Heart right ventricle (tissue), 16 donors: ENCODE results near the gene DUSP1. TPM values are rescaled to one million over a fixed set of nuclear protein-coding genes. Genes with fewer than 3 reads are reported as not detected.
A peak's percentile ranks its signal among the peaks of the same experiment; 100 is the strongest.

Source experiments
- ATAC-seq, 8 donors: fragments of 200-7000 bp; cut with Tn5 transposase; one replicate each; pipeline ENCODE4 v1.9.1; 2020; ENCODE audit warnings: mild to moderate bottlenecking in 8 of 8, moderate library complexity in 8 of 8, moderate number of reproducible peaks in 1 of 8
- DNase-seq, 2 donors: peaks; one replicate each; pipeline ENCODE4 v3.0.0-alpha.2; 2020
- H3K27ac ChIP-seq, 10 donors: fragments of 200-600 bp; sonication (generic) in 2 of 10; one replicate each; pipeline versions ENCODE4 v1.5.0 to v1.8.0; 2020 to 2022; ENCODE audit warnings: mild to moderate bottlenecking in 3 of 10
- H3K27me3 ChIP-seq, 7 donors: fragments of 200-600 bp; one replicate each; pipeline ENCODE4 v1.8.0; 2021 to 2022; ENCODE audit warnings: mild to moderate bottlenecking in 2 of 7
- H3K36me3 ChIP-seq, 9 donors: fragments of 200-600 bp; sonication (generic) in 1 of 9; one replicate each; pipeline versions ENCODE4 v1.5.0 to v1.8.0; 2020 to 2022; ENCODE audit warnings: mild to moderate bottlenecking in 2 of 9
- H3K4me1 ChIP-seq, 9 donors: fragments of 200-600 bp; sonication (generic) in 1 of 9; one replicate each; pipeline versions ENCODE4 v1.5.0 to v1.8.0; 2020 to 2022; ENCODE audit warnings: mild to moderate bottlenecking in 4 of 9
- H3K4me3 ChIP-seq, 10 donors: fragments of 200-600 bp; sonication (generic) in 2 of 10; one replicate each; pipeline versions ENCODE4 v1.5.0 to v1.8.0; 2020 to 2022; ENCODE audit warnings: mild to moderate bottlenecking in 7 of 10, moderate library complexity in 2 of 10
- H3K9me3 ChIP-seq, 11 donors: fragments of 200-600 bp in 10 of 11; sonication (generic) in 2 of 11; one replicate each; pipeline versions ENCODE4 v1.5.0 to v1.8.0; 2013 to 2022; ENCODE audit warnings: mild to moderate bottlenecking in 2 of 11, control low read depth in 1 of 11, moderate library complexity in 1 of 11
- WGBS, 2 donors: extraction: QIAGEN DNeasy Blood & Tissue Kit; methylation state at CpG; one replicate each; pipeline ENCODE4 v1.1.7; 2013; ENCODE audit warnings: inconsistent platforms in 1 of 2; 5-methylcytosine and 5-hydroxymethylcytosine counted together
- intact Hi-C, 10 donors: fragments of 100-400 bp; cut with DNase I; formaldehyde crosslinking; loops; one replicate each; pipeline versions ENCODE4 v1.11.1 to v1.14.2; 2022
- polyA plus RNA-seq, 2 donors: library from polyadenylated mRNA; stranded (reverse); fragments of 200-250 nt; gene quantifications; one replicate each; pipeline ENCODE4 v1.2.3, GENCODE V29; 2013
- total RNA-seq, 10 donors: library from RNA; stranded (reverse); fragmentation: NEBNext Ultra II Directional in 3 of 10; extraction: Animal tissue kit (Norgen Biotek cat#: 25700) in 3 of 10; gene quantifications; one replicate each; pipeline versions ENCODE4 v1.2.1 to v1.2.4, GENCODE V29; 2021 to 2023
- TF ChIP-seq, protein P1 (sequence below), 9 donors: fragments of 200-600 bp; sonication (generic) in 2 of 9; IDR thresholded peaks; one replicate each; pipeline versions ENCODE4 v1.5.0 to v1.8.0; 2021 to 2022; ENCODE audit warnings: antibody characterized with exemption in 9 of 9, mild to moderate bottlenecking in 5 of 9, moderate library complexity in 1 of 9
- donor health status: Arrhythmogenic right ventricular cardiomyopathy.
- donor health status: ischemic (EF 13 %, LVEDD 7.1; RV severe dilation, severe dysfunction).
- donor health status: healthy with polysubstance abuse.
- donor health status: DM: no; HTN: yes; CAD: no.
- donor health status: DM: no; HTN: no; CAD: no.
- donor health status: ischemic (EF 25% LVEDD 6.9; RV normal size, moderate dysfunction).
- donor health status: ischemic (EF 25% LVEDD 5.7; RV mildly dilated, moderate dysfunction).
- donor health status: healthy.
- donor health status: DM: yes; HTN: yes; CAD: no.
- donor health status: Ischemic cardiomyopathy.
- donor health status: ischemic (EF 35%, LVEDD 5.7; RV mildly dilated, moderate dysfunction).
- donor health status: nonischemic (EF 11% LVEDD 7.7; RV severe dilation, severe dysfunction).
- donor health status: DM: yes; HTN: yes; CAD: no.
- donor health status: PGD.
- donor health status: ischemic (EF 29% LVEDD 5.4; RV normal size, mild dysfunction).
- donor health status: nonischemic (EF 23%, LVEDD 6.1; RV moderate dilation, normal function).

The DUSP1 gene
- total and polyA plus RNA-seq, 12 donors, result 33.3 to 215 (median 125) TPM

DNA sequence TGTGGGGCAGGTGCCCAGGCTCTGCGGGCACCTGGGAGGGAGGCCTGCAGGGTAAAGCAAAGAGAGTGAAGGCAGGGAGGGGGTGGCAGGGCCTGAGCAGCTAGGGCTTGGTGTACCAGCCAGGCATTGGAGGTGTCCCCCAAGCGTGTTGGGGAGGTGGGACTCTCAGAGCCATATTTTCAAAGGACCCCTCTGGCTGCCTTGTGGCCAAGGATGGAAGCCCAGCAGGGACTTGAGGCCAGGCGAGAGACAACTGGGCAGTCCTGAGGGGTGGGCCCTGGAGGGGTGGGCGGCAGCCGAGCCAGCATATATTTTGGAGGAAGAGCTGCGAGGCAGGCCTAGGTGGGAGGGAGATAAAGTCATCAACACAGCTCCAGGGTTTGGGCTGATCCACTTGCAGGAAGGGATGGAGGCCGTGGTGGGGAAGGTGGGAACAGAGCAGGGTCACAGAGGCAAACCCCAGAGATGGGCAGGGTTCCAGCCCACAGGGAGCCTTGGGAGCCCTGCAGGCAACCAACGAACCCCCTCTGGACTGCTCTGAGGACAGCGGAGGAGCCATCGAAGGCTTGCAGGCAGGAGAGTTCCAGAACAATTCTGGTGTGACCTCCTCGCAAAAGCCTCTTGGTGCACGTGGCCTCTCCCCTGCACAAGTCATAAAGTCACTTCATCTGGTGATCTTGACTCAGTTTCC lies 35.7 kb downstream of the DUSP1 start:
- WGBS, 2 donors, result 96% methylated on average over 12 of the region's 12 CpGs
- peaks cover 18 to 35% (median 29%) of the 10 kb centered on the region in 9 donors for H3K4me1 ChIP-seq
- no peaks in the 10 kb centered on the region for H3K27me3 ChIP-seq
- no peak for DNase-seq
- ATAC-seq, result no peak
- no peaks in the 10 kb centered on the region for H3K36me3 ChIP-seq
- TF ChIP-seq, protein P1, sequence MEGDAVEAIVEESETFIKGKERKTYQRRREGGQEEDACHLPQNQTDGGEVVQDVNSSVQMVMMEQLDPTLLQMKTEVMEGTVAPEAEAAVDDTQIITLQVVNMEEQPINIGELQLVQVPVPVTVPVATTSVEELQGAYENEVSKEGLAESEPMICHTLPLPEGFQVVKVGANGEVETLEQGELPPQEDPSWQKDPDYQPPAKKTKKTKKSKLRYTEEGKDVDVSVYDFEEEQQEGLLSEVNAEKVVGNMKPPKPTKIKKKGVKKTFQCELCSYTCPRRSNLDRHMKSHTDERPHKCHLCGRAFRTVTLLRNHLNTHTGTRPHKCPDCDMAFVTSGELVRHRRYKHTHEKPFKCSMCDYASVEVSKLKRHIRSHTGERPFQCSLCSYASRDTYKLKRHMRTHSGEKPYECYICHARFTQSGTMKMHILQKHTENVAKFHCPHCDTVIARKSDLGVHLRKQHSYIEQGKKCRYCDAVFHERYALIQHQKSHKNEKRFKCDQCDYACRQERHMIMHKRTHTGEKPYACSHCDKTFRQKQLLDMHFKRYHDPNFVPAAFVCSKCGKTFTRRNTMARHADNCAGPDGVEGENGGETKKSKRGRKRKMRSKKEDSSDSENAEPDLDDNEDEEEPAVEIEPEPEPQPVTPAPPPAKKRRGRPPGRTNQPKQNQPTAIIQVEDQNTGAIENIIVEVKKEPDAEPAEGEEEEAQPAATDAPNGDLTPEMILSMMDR (IDR thresholded peaks at IDR 0.05), result no peak
- H3K9me3 ChIP-seq, result no peaks in the 10 kb centered on the region
- intact Hi-C loops, result no loop called here
- H3K27ac ChIP-seq, result peak overlapping the region in 7 of 10 donors; percentile 91 to 98 (median 94)
- no peak overlapping the region for H3K4me3 ChIP-seq

DNA sequence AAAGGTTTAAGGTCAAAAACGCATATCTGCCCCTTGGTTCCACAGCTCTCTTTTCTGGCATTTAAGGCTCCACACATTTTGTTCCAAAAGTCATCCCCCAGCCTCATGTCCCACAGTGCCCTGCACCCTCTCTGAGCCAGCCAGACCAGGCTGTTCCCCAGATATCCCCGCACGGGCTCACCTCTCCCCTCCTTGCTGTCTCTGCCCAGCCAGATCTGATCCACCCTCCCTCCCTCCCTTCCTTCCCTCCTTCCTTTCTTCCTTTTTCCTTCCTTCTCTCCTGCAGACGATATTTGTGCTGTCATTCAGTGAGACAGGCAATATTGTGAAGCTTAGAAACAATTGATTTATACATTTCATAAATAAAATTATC lies 37.0 kb downstream of the DUSP1 start:
- TF ChIP-seq, protein P1 (IDR thresholded peaks at IDR 0.05), result no peak
- no peaks in the 10 kb centered on the region for H3K36me3 ChIP-seq
- intact Hi-C loops, result loop anchor here in 2 of 10 donors (5.0 kb wide), 1 partner anchor 33 kb away; no protein-coding TSS in a partner anchor
- H3K4me3 ChIP-seq, result peak overlapping the region in 1 of 10 donors; percentile 2
- H3K4me1 ChIP-seq, result peaks cover 18 to 35% (median 27%) of the 10 kb centered on the region in 9 donors
- ATAC-seq, result peak; percentile 2 to 47 (median 36)
- WGBS, 2 donors, result 24 to 31% methylated on average over 4 of the region's 4 CpGs
- peak overlapping the region; percentile 82 to 99 (median 94) for H3K27ac ChIP-seq
- no peak for DNase-seq
- no peaks in the 10 kb centered on the region for H3K27me3 ChIP-seq
- no peaks in the 10 kb centered on the region for H3K9me3 ChIP-seq

- WGBS, 2 donors, result 28 to 29% methylated on average over 17 of the region's 17 CpGs
- TF ChIP-seq, protein P1 (IDR thresholded peaks at IDR 0.05), result peak in 1 of 9 donors; percentile 21
- Histone ChIP-seq H3K27ac (peak overlapping the region; percentile 82 to 99 (median 94)), H3K36me3 (no peaks in the 10 kb centered on the region), H3K4me1 (peaks cover 18 to 35% (median 27%) of the 10 kb centered on the region in 9 donors), H3K27me3 (no peaks in the 10 kb centered on the region), H3K4me3 (peak overlapping the region in 4 of 10 donors; percentile 2 to 17 (median 6)), H3K9me3 (no peaks in the 10 kb centered on the region)
- intact Hi-C loops, result loop anchor here in 2 of 10 donors (5.0 kb wide), 1 partner anchor 34 kb away; no protein-coding TSS in a partner anchor
- ATAC-seq (peak; percentile 86 to 96 (median 93)), DNase-seq (peak; percentile 79 to 90)
Measured at GRCh38 chr5:172733131-172733973, 37.6 kb downstream of the DUSP1 start.

DNA sequence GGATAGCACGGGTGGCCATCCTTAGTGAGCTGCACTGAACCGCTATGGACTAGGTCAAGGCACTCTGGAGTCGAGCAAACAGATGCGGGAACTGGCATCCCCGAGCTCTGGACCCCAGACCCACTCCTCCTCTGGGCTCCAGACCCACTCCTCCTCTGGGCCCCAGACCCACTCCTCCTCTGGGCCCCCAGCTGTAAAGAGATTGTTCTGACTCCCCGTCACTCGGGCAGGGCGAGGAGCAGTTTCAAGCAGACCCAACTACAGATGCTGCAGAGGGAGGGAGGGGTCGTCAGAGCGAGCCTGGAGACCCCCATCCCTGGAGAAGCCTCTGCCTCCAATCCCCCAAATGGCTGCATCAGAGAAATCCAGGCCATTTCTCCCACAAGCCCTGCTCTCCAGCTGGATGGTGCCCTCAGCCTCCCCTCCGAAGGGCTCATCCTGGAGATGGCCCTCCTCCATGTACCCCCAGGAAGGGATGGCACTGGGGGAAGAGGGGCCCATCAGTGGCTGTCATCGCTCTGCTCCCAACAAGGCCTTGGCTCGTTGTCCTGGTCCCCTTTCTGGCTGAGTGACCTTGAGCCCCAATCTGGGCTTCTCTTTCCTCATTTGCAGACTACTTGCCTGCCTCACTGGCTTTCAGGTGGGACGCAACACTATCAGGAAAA lies 38.7 kb downstream of the DUSP1 start:
- TF ChIP-seq, protein P1 (IDR thresholded peaks at IDR 0.05), result no peak
- Histone ChIP-seq H3K9me3 (no peaks in the 10 kb centered on the region), H3K4me1 (peaks cover 18 to 35% (median 27%) of the 10 kb centered on the region in 9 donors), H3K27ac (peak overlapping the region; percentile 82 to 99 (median 94)), H3K27me3 (no peaks in the 10 kb centered on the region), H3K4me3 (no peak overlapping the region), H3K36me3 (no peaks in the 10 kb centered on the region)
- intact Hi-C loops, result loop anchor here in 2 of 10 donors (5.0 kb wide), 1 partner anchor 35 kb away; no protein-coding TSS in a partner anchor
- 86 to 90% methylated on average over 14 of the region's 14 CpGs for WGBS, 2 donors
- DNase-seq (no peak), ATAC-seq (no peak)
